Measurements from ENCODE around the gene CLDN1.

- TF ChIP-seq, protein P1, sequence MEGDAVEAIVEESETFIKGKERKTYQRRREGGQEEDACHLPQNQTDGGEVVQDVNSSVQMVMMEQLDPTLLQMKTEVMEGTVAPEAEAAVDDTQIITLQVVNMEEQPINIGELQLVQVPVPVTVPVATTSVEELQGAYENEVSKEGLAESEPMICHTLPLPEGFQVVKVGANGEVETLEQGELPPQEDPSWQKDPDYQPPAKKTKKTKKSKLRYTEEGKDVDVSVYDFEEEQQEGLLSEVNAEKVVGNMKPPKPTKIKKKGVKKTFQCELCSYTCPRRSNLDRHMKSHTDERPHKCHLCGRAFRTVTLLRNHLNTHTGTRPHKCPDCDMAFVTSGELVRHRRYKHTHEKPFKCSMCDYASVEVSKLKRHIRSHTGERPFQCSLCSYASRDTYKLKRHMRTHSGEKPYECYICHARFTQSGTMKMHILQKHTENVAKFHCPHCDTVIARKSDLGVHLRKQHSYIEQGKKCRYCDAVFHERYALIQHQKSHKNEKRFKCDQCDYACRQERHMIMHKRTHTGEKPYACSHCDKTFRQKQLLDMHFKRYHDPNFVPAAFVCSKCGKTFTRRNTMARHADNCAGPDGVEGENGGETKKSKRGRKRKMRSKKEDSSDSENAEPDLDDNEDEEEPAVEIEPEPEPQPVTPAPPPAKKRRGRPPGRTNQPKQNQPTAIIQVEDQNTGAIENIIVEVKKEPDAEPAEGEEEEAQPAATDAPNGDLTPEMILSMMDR (IDR thresholded peaks at IDR 0.05; ENCODE audit: low read length) = no peak
- TF ChIP-seq EZH2 (IDR thresholded peaks at IDR 0.05; ENCODE audit: borderline replicate concordance, low read length) = no peak
These were observed 11.7 kb upstream of the CLDN1 start for GRCh38 chr3:190333961-190334360.
